ENCODE results near the gene AZIN2. TPM values are rescaled to one million over a fixed set of nuclear protein-coding genes. Genes with fewer than 3 reads are reported as not detected.

The AZIN2 gene
- total and polyA plus RNA-seq, 10 of the 15 experiments (the other 5 are each of a cell fraction or from before 2014, with no cell fraction given): 0.02 to 0.85 (median 0.23) TPM

GRCh38 chr1:33121728-33122127 is 40.8 kb downstream of the AZIN2 start:
- Histone ChIP-seq H2AFZ (ENCODE audit: control insufficient read depth, low read depth, low read length) (no peak overlapping the region), H3K9me3 (replicated peaks; ENCODE audit: control insufficient read depth, insufficient read depth, low read length) (no peaks in the 10 kb centered on the region), H3K36me3 (ENCODE audit: control insufficient read depth in 2 of 2, insufficient read depth in 2 of 2, low read length in 1 of 2) (no peaks in the 10 kb centered on the region), H3K27ac (ENCODE audit: control insufficient read depth, insufficient read depth) (no peak overlapping the region), H3K4me1 (ENCODE audit: control insufficient read depth, insufficient read depth, low read length) (peaks cover 17% of the 10 kb centered on the region), H3K9ac (ENCODE audit: control insufficient read depth, insufficient read depth, low read length) (no peak overlapping the region), H3K79me2 (ENCODE audit: control insufficient read depth, insufficient read depth, low read length) (peaks cover 10% of the 10 kb centered on the region), H3K27me3 (replicated peaks in 1 of 2; ENCODE audit: control insufficient read depth in 2 of 2, insufficient read depth in 2 of 2, low read length in 1 of 2) (no peaks in the 10 kb centered on the region), H3K4me2 (ENCODE audit: control insufficient read depth, insufficient read depth) (no peak overlapping the region), H4K20me1 (ENCODE audit: control insufficient read depth, insufficient read depth) (no peaks in the 10 kb centered on the region), H3K4me3 (no peak overlapping the region)
- DNase-seq (ENCODE audit: low read depth, low spot score): no peak
- ATAC-seq: no peak
- WGBS (ENCODE audit: insufficient coverage, insufficient replicate concordance, low lambda C conversion rate, missing lambda C conversion rate): 64% methylated on average over 5 of the region's 5 CpGs
- POLR2A ChIA-PET: no interaction called here
- FAIRE-seq: no peak
- in situ Hi-C loops (cut with MboI) (no loop called here), intact Hi-C loops (cut with micrococcal nuclease; ENCODE audit: unreplicated experiment) (loop anchor here (10.0 kb wide), 1 partner anchor 223 kb away; no protein-coding TSS in a partner anchor)
- TF ChIP-seq JUND (IDR thresholded peaks at IDR 0.05; ENCODE audit: low read depth, low read length): no peak
- TF ChIP-seq BCL11A (IDR thresholded peaks at IDR 0.05; ENCODE audit: low read depth, low read length): no peak
- no peak for TF ChIP-seq BCL3 (IDR thresholded peaks at IDR 0.05; ENCODE audit: borderline replicate concordance, insufficient read depth, low read depth, low read length, poor library complexity, severe bottlenecking)
- no peak for TF ChIP-seq ESRRA (IDR thresholded peaks at IDR 0.05; ENCODE audit: low read length)
- TF ChIP-seq EP300 (IDR thresholded peaks at IDR 0.05; ENCODE audit: borderline replicate concordance in 1 of 2, control insufficient read depth in 1 of 2, low read depth in 2 of 2, low read length in 2 of 2): no peak
- TF ChIP-seq FOXK2 (IDR thresholded peaks at IDR 0.05): no peak
- no peak for TF ChIP-seq ZNF687 (IDR thresholded peaks at IDR 0.05)
- TF ChIP-seq TAF1 (IDR thresholded peaks at IDR 0.05; ENCODE audit: borderline replicate concordance, low read depth, low read length): no peak
- TF ChIP-seq IKZF2 (IDR thresholded peaks at IDR 0.05): no peak
- TF ChIP-seq TBL1XR1 (IDR thresholded peaks at IDR 0.05; ENCODE audit: low read depth, low read length): no peak
- no peak for TF ChIP-seq NFYB (IDR thresholded peaks at IDR 0.05; ENCODE audit: insufficient read depth, low read depth, low read length)
- TF ChIP-seq IRF4 (IDR thresholded peaks at IDR 0.05; ENCODE audit: low read depth, low read length): no peak
- CTCF ChIA-PET: interaction anchor here (0.8 kb wide), 1 partner anchor 27 kb away, joined by 3 read pairs; no protein-coding TSS in a partner anchor
- SMC1A ChIA-PET (ENCODE audit: uncharacterized antibody, unreplicated experiment): interaction anchor here (1.0 kb wide), 1 partner anchor 409 kb away, joined by 3 read pairs; no protein-coding TSS in a partner anchor
- no TSS peak for BruUV-seq (replicated peaks)
- RAD21 ChIA-PET (ENCODE audit: unreplicated experiment): no interaction called here
